Endodermal cell (in vitro differentiated cells): Measurements from ENCODE around the gene SNRPB. TPM values are rescaled to one million over a fixed set of nuclear protein-coding genes. Genes with fewer than 3 reads are reported as not detected.

Experiments
- DNase-seq: peaks from one replicate; pipeline ENCODE4 v3.0.0-alpha.2; 2017
- H3K27ac ChIP-seq: 2 replicates; pipeline ENCODE4 v1.5.1; 2013; ENCODE audit warnings: mild to moderate bottlenecking, low read depth, low read length, moderate library complexity
- H3K27me3 ChIP-seq: 2 replicates; pipeline ENCODE4 v1.6.1; 2013; ENCODE audit warnings: mild to moderate bottlenecking, low read length, moderate library complexity; ENCODE audit not compliant: insufficient read depth, control insufficient read depth, poor library complexity, severe bottlenecking
- H3K36me3 ChIP-seq: 2 replicates; pipeline ENCODE4 v1.7.0; 2013; ENCODE audit warnings: mild to moderate bottlenecking, low read length, moderate library complexity; ENCODE audit not compliant: control insufficient read depth, insufficient read depth
- H3K4me1 ChIP-seq: one replicate; pipeline ENCODE4 v1.7.0; 2013; ENCODE audit warnings: low read length; ENCODE audit not compliant: control insufficient read depth, insufficient read depth
- H3K4me3 ChIP-seq: 2 replicates; pipeline ENCODE4 v1.5.1; 2013; ENCODE audit warnings: mild to moderate bottlenecking, low read length, moderate library complexity
- H3K9ac ChIP-seq: 2 replicates; pipeline ENCODE4 v1.6.1; 2013; ENCODE audit warnings: mild to moderate bottlenecking, low read length, moderate library complexity; ENCODE audit not compliant: poor library complexity, severe bottlenecking; ENCODE audit errors: extremely low read depth
- H3K9me3 ChIP-seq: 2 replicates; pipeline ENCODE4 v1.6.1; 2013; ENCODE audit warnings: mild to moderate bottlenecking, low read length, moderate library complexity; ENCODE audit not compliant: control insufficient read depth
- H3K27ac Mint-ChIP-seq: 2 replicates; pipeline ENCODE4 v1.8.0; 2020; ENCODE audit warnings: mixed read lengths
- H3K27me3 Mint-ChIP-seq: 2 replicates; pipeline ENCODE4 v1.8.0; 2021; ENCODE audit warnings: mild to moderate bottlenecking, mixed read lengths; ENCODE audit not compliant: insufficient read depth
- H3K36me3 Mint-ChIP-seq: 2 replicates; pipeline ENCODE4 v1.8.0; 2020; ENCODE audit warnings: low read depth, mixed read lengths
- H3K4me1 Mint-ChIP-seq: 2 replicates; pipeline ENCODE4 v1.8.0; 2020; ENCODE audit warnings: mixed read lengths
- H3K4me3 Mint-ChIP-seq: 2 replicates; pipeline ENCODE4 v1.8.0; 2020; ENCODE audit warnings: mild to moderate bottlenecking, moderate library complexity, mixed read lengths
- H3K9me3 Mint-ChIP-seq: 2 replicates; pipeline ENCODE4 v1.8.0; 2020; ENCODE audit warnings: mild to moderate bottlenecking, mixed read lengths
- WGBS, 2 experiments: methylation state at CpG; one replicate each; pipeline versions ENCODE4 v1.1.5 to v1.1.7; 2013; ENCODE audit warnings: missing lambda C conversion rate in 2 of 2, mixed read lengths in 1 of 2; ENCODE audit not compliant: insufficient coverage in 1 of 2, insufficient read length in 1 of 2; 5-methylcytosine and 5-hydroxymethylcytosine counted together
- long read RNA-seq, 4 experiments: library from polyadenylated mRNA in 2 of 4; library from RNA in 1 of 4; library from capped mRNA in 1 of 4; stranded (forward) in 3 of 4; unstranded in 1 of 4; transcript quantifications; one replicate each; pipeline ENCODE4 v2.0.0, GENCODE V29; 2020 to 2021; ENCODE audit warnings: inconsistent platforms in 1 of 4
- polyA plus RNA-seq, 2 experiments: library from polyadenylated mRNA; stranded (reverse); fragments of 50-300 nt; gene quantifications; one replicate each; pipeline ENCODE4 v1.2.3, GENCODE V29; 2013
- total RNA-seq, 2 donors: library from RNA; stranded (reverse); fragmentation: NEBNext Ultra II Directional in 1 of 2; extraction: Animal tissue kit (Norgen Biotek cat#: 25700) in 1 of 2; gene quantifications; 2 replicates in 1 of 2; 3 replicates in 1 of 2; pipeline ENCODE4 v1.2.1, GENCODE V29; 2021
- TF ChIP-seq, protein P1 (sequence below): fragments of 200-600 bp; sonication (generic); conservative IDR thresholded peaks from 2 replicates; pipeline ENCODE4 v1.5.0; 2021; ENCODE audit warnings: antibody characterized with exemption, mild to moderate bottlenecking

Gene SNRPB
- total RNA-seq: 100 to 1,000 TPM; 277 to 310 TPM
- 339 TPM for polyA plus RNA-seq (2013, experiment 1 of 2)
- polyA plus RNA-seq (2013, experiment 2 of 2): 323 TPM
- long read RNA-seq, experiment 1, transcript SNRPB-201 (7 exons, 1,154 nt): major isoform, 149 of 264 reads
- long read RNA-seq, experiment 1, transcript SNRPB-202 (7 exons, 1,008 nt): minor isoform, 68 of 264 reads
- long read RNA-seq, experiment 1, partial matches to known transcripts: 32 of 264 reads
- long read RNA-seq, experiment 1, other reads (novel, unspliced or antisense): 15 of 264 reads
- long read RNA-seq, experiment 2, transcript SNRPB-201 (7 exons, 1,154 nt): major isoform, 167 of 235 reads
- long read RNA-seq, experiment 2, transcript SNRPB-202 (7 exons, 1,008 nt): minor isoform, 56 of 235 reads
- long read RNA-seq, experiment 2, partial matches to known transcripts: 8 of 235 reads
- long read RNA-seq, experiment 2, other reads (novel, unspliced or antisense): 4 of 235 reads
- long read RNA-seq, experiment 3, transcript SNRPB-201 (7 exons, 1,154 nt): major isoform, 337 of 444 reads
- long read RNA-seq, experiment 3, transcript SNRPB-202 (7 exons, 1,008 nt): minor isoform, 65 of 444 reads
- long read RNA-seq, experiment 3, partial matches to known transcripts: 14 of 444 reads
- long read RNA-seq, experiment 3, other reads (novel, unspliced or antisense): 26 of 444 reads
- long read RNA-seq, experiment 4, transcript SNRPB-202 (7 exons, 1,008 nt): minor isoform, 379 of 1,599 reads
- long read RNA-seq, experiment 4, transcript SNRPB-201 (7 exons, 1,154 nt): major isoform, 1,187 of 1,599 reads
- long read RNA-seq, experiment 4, partial matches to known transcripts: 19 of 1,599 reads
- long read RNA-seq, experiment 4, other reads (novel, unspliced or antisense): 12 of 1,599 reads

DNA sequence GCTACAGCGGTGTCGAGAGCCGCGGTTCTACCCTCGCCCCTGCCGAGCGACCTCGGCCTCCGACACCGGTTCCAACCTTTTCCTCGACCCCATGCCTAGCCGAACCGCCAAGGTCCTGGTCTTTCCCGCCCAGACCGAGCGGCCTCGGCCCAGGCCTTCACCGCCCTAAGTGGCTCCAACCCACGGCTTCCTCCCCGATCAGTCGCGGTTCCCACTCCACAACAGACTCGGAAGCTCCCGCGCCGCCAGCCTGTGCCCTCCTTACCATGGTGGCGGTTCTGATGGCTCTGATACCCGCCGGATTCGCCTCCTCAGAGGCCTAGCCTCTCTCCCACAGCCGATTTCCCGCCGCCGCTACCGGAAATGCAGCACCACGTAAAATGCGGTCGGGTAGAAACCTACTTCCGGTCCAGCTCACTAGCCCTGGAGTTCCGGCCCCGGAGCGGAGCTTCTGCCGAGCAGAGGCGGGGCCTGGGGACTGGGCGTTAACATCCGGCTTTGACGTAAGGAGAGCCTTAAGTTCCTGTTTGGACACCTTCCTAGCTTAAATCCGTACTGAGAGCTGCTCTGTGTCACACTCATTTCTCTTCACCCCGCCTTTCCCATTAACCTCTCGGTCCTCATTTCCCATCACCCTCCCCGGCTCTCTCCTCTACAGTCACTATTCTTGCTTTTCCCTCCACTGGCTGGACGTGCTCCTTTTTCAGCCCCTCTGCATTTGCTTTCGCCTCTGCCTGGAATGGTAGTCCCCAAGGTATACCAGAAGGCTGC lies at the start of gene SNRPB:
TSS of gene SNRPB (minus strand) at position 367 of the 771 bp plus-strand sequence. CDS start at position 268, 99 bp downstream.
- WGBS, 2 experiments: 0 to 1% methylated on average over 38 to 53 of the region's 53 CpGs

DNA sequence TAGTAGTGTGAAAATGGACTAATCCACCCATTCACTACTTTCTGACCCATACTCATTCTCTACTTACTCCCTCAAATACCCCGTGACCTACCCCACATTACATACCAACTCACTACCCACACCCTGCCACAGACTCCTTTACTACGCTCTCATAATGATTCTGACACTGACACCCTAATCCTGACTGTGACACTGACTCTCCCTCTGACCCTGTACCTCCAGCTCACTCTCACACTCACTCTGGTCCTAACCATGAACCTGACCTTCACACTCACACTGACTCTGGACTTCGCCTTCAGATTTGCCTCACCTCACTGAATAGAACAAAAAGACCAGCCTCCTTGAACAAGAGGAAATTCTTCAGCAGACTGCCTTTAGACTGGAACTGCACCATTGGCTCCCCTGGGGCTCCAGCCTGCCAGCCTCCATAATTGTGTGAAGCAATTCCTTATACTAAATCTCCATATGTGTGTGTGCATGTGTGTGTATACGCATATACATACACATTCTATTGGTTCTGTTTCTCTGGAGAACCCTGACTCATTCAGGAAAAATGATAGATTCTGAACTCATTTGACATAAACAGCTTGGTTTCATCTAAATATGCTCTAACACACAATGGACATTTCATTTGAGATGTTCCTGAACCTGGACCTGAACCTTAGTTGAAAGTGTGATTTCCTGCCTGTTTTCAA lies 48.7 kb upstream of the SNRPB start:
- no peak overlapping the region for H3K27ac Mint-ChIP-seq
- H3K4me3 ChIP-seq: no peak overlapping the region
- no peaks in the 10 kb centered on the region for H3K36me3 Mint-ChIP-seq
- no peaks in the 10 kb centered on the region for H3K9me3 ChIP-seq
- H3K36me3 ChIP-seq: no peaks in the 10 kb centered on the region
- DNase-seq: no peak
- no peak overlapping the region for H3K27ac ChIP-seq
- H3K4me1 ChIP-seq: no peaks in the 10 kb centered on the region
- TF ChIP-seq, protein P1, sequence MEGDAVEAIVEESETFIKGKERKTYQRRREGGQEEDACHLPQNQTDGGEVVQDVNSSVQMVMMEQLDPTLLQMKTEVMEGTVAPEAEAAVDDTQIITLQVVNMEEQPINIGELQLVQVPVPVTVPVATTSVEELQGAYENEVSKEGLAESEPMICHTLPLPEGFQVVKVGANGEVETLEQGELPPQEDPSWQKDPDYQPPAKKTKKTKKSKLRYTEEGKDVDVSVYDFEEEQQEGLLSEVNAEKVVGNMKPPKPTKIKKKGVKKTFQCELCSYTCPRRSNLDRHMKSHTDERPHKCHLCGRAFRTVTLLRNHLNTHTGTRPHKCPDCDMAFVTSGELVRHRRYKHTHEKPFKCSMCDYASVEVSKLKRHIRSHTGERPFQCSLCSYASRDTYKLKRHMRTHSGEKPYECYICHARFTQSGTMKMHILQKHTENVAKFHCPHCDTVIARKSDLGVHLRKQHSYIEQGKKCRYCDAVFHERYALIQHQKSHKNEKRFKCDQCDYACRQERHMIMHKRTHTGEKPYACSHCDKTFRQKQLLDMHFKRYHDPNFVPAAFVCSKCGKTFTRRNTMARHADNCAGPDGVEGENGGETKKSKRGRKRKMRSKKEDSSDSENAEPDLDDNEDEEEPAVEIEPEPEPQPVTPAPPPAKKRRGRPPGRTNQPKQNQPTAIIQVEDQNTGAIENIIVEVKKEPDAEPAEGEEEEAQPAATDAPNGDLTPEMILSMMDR: no peak
- H3K27me3 ChIP-seq: peaks cover 52% of the 10 kb centered on the region
- H3K9ac ChIP-seq: no peak overlapping the region
- no peak overlapping the region for H3K4me3 Mint-ChIP-seq
- peaks cover 63% of the 10 kb centered on the region for H3K27me3 Mint-ChIP-seq
- no peaks in the 10 kb centered on the region for H3K4me1 Mint-ChIP-seq
- WGBS, 2 experiments: 83 to 95% methylated on average over 3 to 4 of the region's 4 CpGs
- no peaks in the 10 kb centered on the region for H3K9me3 Mint-ChIP-seq

More for the DNA sequence above, at the start of gene SNRPB:
- Mint-ChIP-seq H3K4me3 (peak within 1 kb of the TSS; percentile 94), H3K36me3 (peaks cover 39% of the 10 kb centered on the region), H3K4me1 (peaks cover 17% of the 10 kb centered on the region), H3K27me3 (peaks cover 8% of the 10 kb centered on the region), H3K27ac (peak within 1 kb of the TSS; percentile 99), H3K9me3 (no peaks in the 10 kb centered on the region)
- peak within 1 kb of the TSS; percentile 96 for H3K9ac ChIP-seq
- H3K4me3 ChIP-seq: peak within 1 kb of the TSS; percentile 99
- H3K4me1 ChIP-seq: no peaks in the 10 kb centered on the region
- DNase-seq: peak; percentile 98
- TF ChIP-seq, protein P1: no peak
- no peaks in the 10 kb centered on the region for H3K9me3 ChIP-seq
- H3K27me3 ChIP-seq: no peaks in the 10 kb centered on the region
- peak within 1 kb of the TSS; percentile 94 for H3K27ac ChIP-seq
- H3K36me3 ChIP-seq: peaks cover 37% of the 10 kb centered on the region
